ENCODE data around the gene SAMD4B. TPM values are rescaled to one million over a fixed set of nuclear protein-coding genes. Genes with fewer than 3 reads are reported as not detected.

Gene SAMD4B
- total RNA-seq, 6 experiments from 2014 or later, result 23.0 to 45.6 (median 31.6) TPM

DNA sequence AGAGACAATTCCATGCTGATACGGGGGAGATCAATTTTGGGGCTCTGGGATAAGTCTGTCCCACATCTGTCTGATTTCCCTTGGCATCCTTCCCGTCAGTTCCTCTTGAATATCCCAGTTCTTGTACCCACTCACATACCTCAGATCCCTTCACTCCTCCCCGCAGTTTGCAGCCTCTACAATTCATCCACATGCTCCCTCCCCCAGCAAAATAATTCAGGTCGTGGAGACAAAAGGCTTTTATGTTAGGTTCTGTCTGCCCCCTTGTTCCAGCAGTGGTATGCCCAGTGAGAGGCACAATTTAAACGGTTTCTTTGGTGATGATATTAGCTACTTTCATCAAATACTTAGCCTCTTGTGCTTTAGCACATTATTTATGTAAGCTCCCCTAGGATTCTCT lies 83.9 kb downstream of the SAMD4B start:
- TF ChIP-seq, protein P1, sequence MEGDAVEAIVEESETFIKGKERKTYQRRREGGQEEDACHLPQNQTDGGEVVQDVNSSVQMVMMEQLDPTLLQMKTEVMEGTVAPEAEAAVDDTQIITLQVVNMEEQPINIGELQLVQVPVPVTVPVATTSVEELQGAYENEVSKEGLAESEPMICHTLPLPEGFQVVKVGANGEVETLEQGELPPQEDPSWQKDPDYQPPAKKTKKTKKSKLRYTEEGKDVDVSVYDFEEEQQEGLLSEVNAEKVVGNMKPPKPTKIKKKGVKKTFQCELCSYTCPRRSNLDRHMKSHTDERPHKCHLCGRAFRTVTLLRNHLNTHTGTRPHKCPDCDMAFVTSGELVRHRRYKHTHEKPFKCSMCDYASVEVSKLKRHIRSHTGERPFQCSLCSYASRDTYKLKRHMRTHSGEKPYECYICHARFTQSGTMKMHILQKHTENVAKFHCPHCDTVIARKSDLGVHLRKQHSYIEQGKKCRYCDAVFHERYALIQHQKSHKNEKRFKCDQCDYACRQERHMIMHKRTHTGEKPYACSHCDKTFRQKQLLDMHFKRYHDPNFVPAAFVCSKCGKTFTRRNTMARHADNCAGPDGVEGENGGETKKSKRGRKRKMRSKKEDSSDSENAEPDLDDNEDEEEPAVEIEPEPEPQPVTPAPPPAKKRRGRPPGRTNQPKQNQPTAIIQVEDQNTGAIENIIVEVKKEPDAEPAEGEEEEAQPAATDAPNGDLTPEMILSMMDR (IDR thresholded peaks at IDR 0.05), result no peak
- no peak for TF ChIP-seq POLR2A (IDR thresholded peaks at IDR 0.05)
- Histone ChIP-seq H3K4me3 (no peak overlapping the region), H3K4me1 (no peaks in the 10 kb centered on the region), H3K27me3 (no peaks in the 10 kb centered on the region), H3K9me3 (no peaks in the 10 kb centered on the region), H3K27ac (no peak overlapping the region), H3K36me3 (no peaks in the 10 kb centered on the region)
- intact Hi-C loops (cut with DNase I), result no loop called here
- WGBS (ENCODE audit: insufficient coverage, low coverage, low lambda C conversion rate, missing lambda C conversion rate), result 70% methylated on average over 5 of the region's 5 CpGs
- no peak for ATAC-seq
- no peak for DNase-seq

DNA sequence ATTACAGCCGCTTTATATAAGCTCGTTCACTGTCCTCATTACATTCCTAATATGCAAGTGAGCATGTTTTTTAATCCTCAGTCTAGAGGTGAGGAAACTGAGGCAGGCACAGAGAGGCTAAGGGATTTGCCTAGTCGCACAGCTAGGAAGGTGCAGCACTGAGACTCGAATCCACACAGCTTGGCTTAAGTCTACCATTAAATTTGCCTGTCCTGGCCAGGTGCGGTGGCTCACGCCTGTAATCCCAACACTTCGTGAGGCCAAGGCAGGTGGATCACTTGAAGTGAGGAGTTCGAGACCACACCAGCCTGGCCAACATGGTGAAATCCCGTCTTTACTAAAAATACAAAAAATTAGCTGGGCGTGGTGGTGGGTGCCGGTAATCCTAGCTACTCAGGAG lies 85.5 kb downstream of the SAMD4B start:
- ATAC-seq (no peak), DNase-seq (no peak)
- Histone ChIP-seq H3K27ac (no peak overlapping the region), H3K27me3 (no peaks in the 10 kb centered on the region), H3K36me3 (peaks cover 0 to 10% (median 3%) of the 10 kb centered on the region in 4 donors), H3K9me3 (no peaks in the 10 kb centered on the region), H3K4me3 (no peak overlapping the region), H3K4me1 (no peaks in the 10 kb centered on the region)
- no peak for TF ChIP-seq POLR2A (IDR thresholded peaks at IDR 0.05)
- TF ChIP-seq, protein P1 (IDR thresholded peaks at IDR 0.05), result no peak
- intact Hi-C loops (cut with DNase I), result no loop called here
- WGBS (ENCODE audit: insufficient coverage, low coverage, low lambda C conversion rate, missing lambda C conversion rate), result 91% methylated on average over 4 of the region's 11 CpGs

DNA sequence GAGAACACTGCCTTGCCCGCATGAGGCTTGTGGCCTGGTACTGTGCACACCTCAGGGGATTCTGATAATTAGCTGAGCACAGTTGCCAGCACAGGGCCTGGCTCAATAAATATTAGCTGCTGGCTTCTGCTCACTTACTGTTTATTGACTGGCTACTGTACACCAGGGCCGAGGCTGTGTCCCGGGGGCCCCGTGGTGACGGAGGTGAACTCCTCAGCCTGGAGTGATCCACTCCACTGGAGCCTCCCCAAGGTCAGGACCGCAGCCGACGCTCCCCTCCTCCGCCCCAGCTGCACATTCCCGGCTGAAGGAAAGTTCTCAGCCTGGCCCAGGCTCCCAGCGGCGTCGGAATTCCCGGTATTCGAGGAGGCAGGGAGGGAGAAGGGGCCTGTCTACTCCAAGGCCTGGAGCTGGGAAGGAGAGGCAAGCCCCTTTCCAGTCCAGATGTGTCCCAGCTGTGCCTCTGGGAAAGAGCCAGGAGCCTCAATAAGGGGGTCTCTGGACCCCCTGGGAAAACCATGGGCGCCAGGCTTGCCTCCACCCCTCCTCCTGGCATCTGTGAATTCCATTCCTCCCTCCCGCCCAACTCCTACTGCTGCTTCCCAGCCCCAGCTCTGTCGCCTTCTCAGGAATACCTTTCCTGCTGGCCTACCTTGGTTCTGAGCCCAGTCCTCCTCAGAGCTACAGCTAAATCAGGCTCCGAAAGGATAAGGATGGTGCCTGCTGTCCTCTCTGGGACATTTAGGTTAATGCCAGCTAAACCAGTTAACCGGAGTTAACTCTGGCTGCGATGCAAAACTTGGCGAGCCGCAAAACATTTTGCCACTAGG lies 86.3 kb downstream of the SAMD4B start:
- DNase-seq, result peak in 1 of 3 donors; percentile 51
- no peak for TF ChIP-seq POLR2A (IDR thresholded peaks at IDR 0.05)
- TF ChIP-seq, protein P1 (IDR thresholded peaks at IDR 0.05), result no peak
- Histone ChIP-seq H3K9me3 (no peaks in the 10 kb centered on the region), H3K4me1 (no peaks in the 10 kb centered on the region), H3K27ac (no peak overlapping the region), H3K4me3 (no peak overlapping the region), H3K27me3 (no peaks in the 10 kb centered on the region), H3K36me3 (peaks cover 0 to 18% (median 11%) of the 10 kb centered on the region in 4 donors)
- ATAC-seq, result peak; percentile 30 to 47 (median 42)
- intact Hi-C loops (cut with DNase I), result no loop called here
- WGBS (ENCODE audit: insufficient coverage, low coverage, low lambda C conversion rate, missing lambda C conversion rate), result 50% methylated on average over 10 of the region's 23 CpGs

GRCh38 chr19:39430675-39431593 lies 88.7 kb downstream of the SAMD4B start:
- ATAC-seq, result peak; percentile 46 to 68 (median 63)
- H3K27ac ChIP-seq, result peak overlapping the region in 2 of 3 donors; percentile 36 to 76
- H3K4me3 ChIP-seq, result no peak overlapping the region
- DNase-seq, result no peak
- no peaks in the 10 kb centered on the region for H3K27me3 ChIP-seq
- H3K9me3 ChIP-seq, result no peaks in the 10 kb centered on the region
- peaks cover 0 to 17% (median 4%) of the 10 kb centered on the region in 4 donors for H3K4me1 ChIP-seq
- intact Hi-C loops (cut with DNase I), result loop anchor here in 1 of 2 donors (10.0 kb wide), 1 partner anchor 104 kb away; the partner anchor contains the start of gene EID2B
- 78% methylated on average over 12 of the region's 25 CpGs for WGBS (ENCODE audit: insufficient coverage, low coverage, low lambda C conversion rate, missing lambda C conversion rate)
- H3K36me3 ChIP-seq, result peaks cover 0 to 31% (median 19%) of the 10 kb centered on the region in 4 donors
- TF ChIP-seq POLR2A (IDR thresholded peaks at IDR 0.05), result no peak
- TF ChIP-seq, protein P1 (IDR thresholded peaks at IDR 0.05), result no peak
